Prostate gland (tissue), 2 donors: ENCODE results near the gene ZNF277. TPM values are rescaled to one million over a fixed set of nuclear protein-coding genes. Genes with fewer than 3 reads are reported as not detected.

ENCODE experiments used
- DNase-seq: peaks from one replicate; pipeline ENCODE4 v3.0.0-alpha.2; 2019; ENCODE audit warnings: low spot score
- H3K27ac ChIP-seq, 2 donors: fragments of 200-600 bp; sonication (generic); 2 replicates each; pipeline ENCODE4 v1.5.1; 2017 to 2019
- H3K27me3 ChIP-seq: fragments of 200-600 bp; sonication (generic); replicated peaks from 2 replicates; pipeline ENCODE4 v1.5.1; 2019; ENCODE audit not compliant: insufficient read depth
- H3K36me3 ChIP-seq, 2 donors: fragments of 200-600 bp; sonication (generic); 1 replicate in 1 of 2; 2 replicates in 1 of 2; pipeline versions ENCODE4 v1.5.1 to v1.8.1; 2017 to 2019
- H3K4me1 ChIP-seq: fragments of 200-600 bp; sonication (generic); replicated peaks from 2 replicates; pipeline ENCODE4 v1.5.1; 2019
- H3K4me3 ChIP-seq, 2 donors: fragments of 200-600 bp; sonication (generic); 2 replicates each; pipeline ENCODE4 v1.5.1; 2017 to 2019
- H3K9me3 ChIP-seq: fragments of 200-600 bp; sonication (generic); 2 replicates; pipeline ENCODE4 v1.5.1; 2017
- CTCF ChIP-seq, 4 experiments: fragments of 200-600 bp in 2 of 4; fragments of 450-650 bp in 2 of 4; sonication (generic) in 2 of 4; IDR thresholded peaks; 1 replicate in 3 of 4; 2 replicates in 1 of 4; pipeline ENCODE4 v1.5.1; 2016 to 2019; ENCODE audit warnings: antibody characterized with exemption in 4 of 4, mild to moderate bottlenecking in 2 of 4, moderate library complexity in 2 of 4
- POLR2A ChIP-seq: fragments of 450-650 bp; IDR thresholded peaks from one replicate; pipeline ENCODE4 v1.6.1; 2016; ENCODE audit warnings: antibody characterized with exemption, mild to moderate bottlenecking
- POLR2AphosphoS5 ChIP-seq: sonication (generic); formaldehyde crosslinking; IDR thresholded peaks from one replicate; pipeline ENCODE4 v1.6.1; 2017; ENCODE audit warnings: antibody characterized with exemption
- WGBS: methylation state at CpG from one replicate; pipeline ENCODE4 v1.1.5; 2018; 5-methylcytosine and 5-hydroxymethylcytosine counted together
- intact Hi-C: fragments of 100-400 bp; cut with DNase I; formaldehyde crosslinking; loops from one replicate; pipeline ENCODE4 v1.14.2; 2022
- total RNA-seq, 2 donors: library from RNA; depleted of rRNA; stranded (reverse); fragments of >200 nt; gene quantifications; one replicate each; pipeline ENCODE4 v1.1.0, GENCODE V29; 2016

Gene ZNF277
- total RNA-seq, 2 donors from 2014 or later = 23.0 to 33.1 TPM

- TF ChIP-seq POLR2A (no peak), POLR2AphosphoS5 (peak; percentile 33)
- WGBS = 26% methylated on average over 2 of the region's 2 CpGs
- Histone ChIP-seq H3K4me1 (peaks cover 11% of the 10 kb centered on the region), H3K36me3 (no peaks in the 10 kb centered on the region), H3K4me3 (no peak overlapping the region), H3K9me3 (no peaks in the 10 kb centered on the region), H3K27ac (peak overlapping the region in 1 of 2 donors; percentile 37), H3K27me3 (no peaks in the 10 kb centered on the region)
- intact Hi-C loops = loop anchor here (10.0 kb wide), 1 partner anchor 58 kb away; the partner anchor contains the start of genes DOCK4 and ZNF277
- DNase-seq = no peak
Observed at GRCh38 chr7:112262855-112263487, 56.5 kb downstream of the ZNF277 start.

GRCh38 chr7:112263519-112263918, 57.0 kb downstream of the ZNF277 start:
- Histone ChIP-seq H3K27me3 (no peaks in the 10 kb centered on the region), H3K36me3 (no peaks in the 10 kb centered on the region), H3K9me3 (no peaks in the 10 kb centered on the region), H3K27ac (peak overlapping the region in 1 of 2 donors; percentile 37), H3K4me3 (no peak overlapping the region), H3K4me1 (peaks cover 11% of the 10 kb centered on the region)
- intact Hi-C loops = loop anchor here (10.0 kb wide), 1 partner anchor 59 kb away; the partner anchor contains the start of genes DOCK4 and ZNF277
- no peak for DNase-seq
- no peak for TF ChIP-seq CTCF (IDR thresholded peaks at IDR 0.05)
- TF ChIP-seq POLR2AphosphoS5 = no peak
- TF ChIP-seq POLR2A = no peak

GRCh38 chr7:112266141-112266540, 59.6 kb downstream of the ZNF277 start:
- no peaks in the 10 kb centered on the region for H3K36me3 ChIP-seq
- TF ChIP-seq CTCF (IDR thresholded peaks at IDR 0.05) (no peak), POLR2A (no peak), POLR2AphosphoS5 (no peak)
- H3K27ac ChIP-seq = no peak overlapping the region
- H3K27me3 ChIP-seq = no peaks in the 10 kb centered on the region
- no peaks in the 10 kb centered on the region for H3K9me3 ChIP-seq
- intact Hi-C loops = loop anchor here (10.0 kb wide), 1 partner anchor 61 kb away; the partner anchor contains the start of genes DOCK4 and ZNF277
- DNase-seq = no peak
- peaks cover 11% of the 10 kb centered on the region for H3K4me1 ChIP-seq
- no peak overlapping the region for H3K4me3 ChIP-seq
- 91% methylated on average over 3 of the region's 3 CpGs for WGBS

GRCh38 chr7:112266595-112267270, 60.2 kb downstream of the ZNF277 start:
- peaks cover 11% of the 10 kb centered on the region for H3K4me1 ChIP-seq
- H3K27ac ChIP-seq = no peak overlapping the region
- no peak overlapping the region for H3K4me3 ChIP-seq
- intact Hi-C loops = loop anchor here (10.0 kb wide), 1 partner anchor 62 kb away; the partner anchor contains the start of genes DOCK4 and ZNF277
- TF ChIP-seq CTCF (IDR thresholded peaks at IDR 0.05) = no peak
- TF ChIP-seq POLR2AphosphoS5 = no peak
- no peak for TF ChIP-seq POLR2A
- DNase-seq = no peak
- no peaks in the 10 kb centered on the region for H3K36me3 ChIP-seq
- WGBS = 38% methylated on average over 5 of the region's 5 CpGs
- H3K27me3 ChIP-seq = no peaks in the 10 kb centered on the region
- H3K9me3 ChIP-seq = no peaks in the 10 kb centered on the region

GRCh38 chr7:112267944-112268691, 61.6 kb downstream of the ZNF277 start:
- no peaks in the 10 kb centered on the region for H3K27me3 ChIP-seq
- H3K4me3 ChIP-seq = no peak overlapping the region
- H3K9me3 ChIP-seq = no peaks in the 10 kb centered on the region
- TF ChIP-seq POLR2A (no peak), POLR2AphosphoS5 (no peak), CTCF (IDR thresholded peaks at IDR 0.05) (no peak)
- WGBS = 100% methylated on average over 1 of the region's 1 CpG
- intact Hi-C loops = loop anchor here (10.0 kb wide), 1 partner anchor 63 kb away; the partner anchor contains the start of genes DOCK4 and ZNF277
- H3K36me3 ChIP-seq = no peaks in the 10 kb centered on the region
- H3K27ac ChIP-seq = no peak overlapping the region
- no peak for DNase-seq
- peaks cover 3% of the 10 kb centered on the region for H3K4me1 ChIP-seq
